Measurements from ENCODE around the gene PARD6B.
A peak's percentile ranks its signal among the peaks of the same experiment; 100 is the strongest.

DNA sequence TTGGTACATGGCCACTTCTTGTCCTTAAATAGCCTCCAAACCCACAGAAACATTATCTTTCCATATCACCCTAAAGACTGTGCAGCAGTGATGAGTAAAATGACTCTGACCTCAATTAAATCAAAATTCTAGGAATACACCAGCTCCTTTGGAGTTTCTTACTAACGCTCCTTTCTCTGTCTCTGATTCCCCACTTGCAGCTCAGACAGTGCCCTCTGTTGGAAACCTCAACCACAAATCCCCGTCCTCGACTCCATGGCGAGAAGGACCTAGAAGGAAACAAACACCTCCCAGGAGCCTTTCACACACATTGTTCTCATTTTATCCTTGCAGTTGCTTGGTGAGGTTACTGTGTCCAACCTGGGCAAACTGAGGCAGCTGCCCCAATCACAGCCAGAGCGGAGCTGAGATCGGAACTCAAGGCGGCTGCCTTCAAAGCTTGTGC is 17.7 kb upstream of the PARD6B start:
- TF ChIP-seq, protein P1, sequence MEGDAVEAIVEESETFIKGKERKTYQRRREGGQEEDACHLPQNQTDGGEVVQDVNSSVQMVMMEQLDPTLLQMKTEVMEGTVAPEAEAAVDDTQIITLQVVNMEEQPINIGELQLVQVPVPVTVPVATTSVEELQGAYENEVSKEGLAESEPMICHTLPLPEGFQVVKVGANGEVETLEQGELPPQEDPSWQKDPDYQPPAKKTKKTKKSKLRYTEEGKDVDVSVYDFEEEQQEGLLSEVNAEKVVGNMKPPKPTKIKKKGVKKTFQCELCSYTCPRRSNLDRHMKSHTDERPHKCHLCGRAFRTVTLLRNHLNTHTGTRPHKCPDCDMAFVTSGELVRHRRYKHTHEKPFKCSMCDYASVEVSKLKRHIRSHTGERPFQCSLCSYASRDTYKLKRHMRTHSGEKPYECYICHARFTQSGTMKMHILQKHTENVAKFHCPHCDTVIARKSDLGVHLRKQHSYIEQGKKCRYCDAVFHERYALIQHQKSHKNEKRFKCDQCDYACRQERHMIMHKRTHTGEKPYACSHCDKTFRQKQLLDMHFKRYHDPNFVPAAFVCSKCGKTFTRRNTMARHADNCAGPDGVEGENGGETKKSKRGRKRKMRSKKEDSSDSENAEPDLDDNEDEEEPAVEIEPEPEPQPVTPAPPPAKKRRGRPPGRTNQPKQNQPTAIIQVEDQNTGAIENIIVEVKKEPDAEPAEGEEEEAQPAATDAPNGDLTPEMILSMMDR (IDR thresholded peaks at IDR 0.05), result peak; percentile 43
- TF ChIP-seq EP300 (IDR thresholded peaks at IDR 0.05; ENCODE audit: borderline replicate concordance in 1 of 2, low read depth in 1 of 2, low read length in 1 of 2) (no peak), FOXJ3 (CRISPR knock-in tag; IDR thresholded peaks at IDR 0.05) (no peak), POLR2AphosphoS5 (IDR thresholded peaks at IDR 0.05; ENCODE audit: low read depth, low read length) (no peak), CHD2 (IDR thresholded peaks at IDR 0.05; ENCODE audit: low read length, partially characterized antibody) (no peak), FOXM1 (IDR thresholded peaks at IDR 0.05; ENCODE audit: low read depth) (no peak), TAF1 (IDR thresholded peaks at IDR 0.05; ENCODE audit: borderline replicate concordance, low read depth, low read length) (no peak), JUND (IDR thresholded peaks at IDR 0.05) (no peak), SMC3 (IDR thresholded peaks at IDR 0.05; ENCODE audit: low read depth, low read length) (peak; percentile 64), RAD21 (IDR thresholded peaks at IDR 0.05; ENCODE audit: low read length) (peak; percentile 68)
- TF ChIP-seq, protein P2, sequence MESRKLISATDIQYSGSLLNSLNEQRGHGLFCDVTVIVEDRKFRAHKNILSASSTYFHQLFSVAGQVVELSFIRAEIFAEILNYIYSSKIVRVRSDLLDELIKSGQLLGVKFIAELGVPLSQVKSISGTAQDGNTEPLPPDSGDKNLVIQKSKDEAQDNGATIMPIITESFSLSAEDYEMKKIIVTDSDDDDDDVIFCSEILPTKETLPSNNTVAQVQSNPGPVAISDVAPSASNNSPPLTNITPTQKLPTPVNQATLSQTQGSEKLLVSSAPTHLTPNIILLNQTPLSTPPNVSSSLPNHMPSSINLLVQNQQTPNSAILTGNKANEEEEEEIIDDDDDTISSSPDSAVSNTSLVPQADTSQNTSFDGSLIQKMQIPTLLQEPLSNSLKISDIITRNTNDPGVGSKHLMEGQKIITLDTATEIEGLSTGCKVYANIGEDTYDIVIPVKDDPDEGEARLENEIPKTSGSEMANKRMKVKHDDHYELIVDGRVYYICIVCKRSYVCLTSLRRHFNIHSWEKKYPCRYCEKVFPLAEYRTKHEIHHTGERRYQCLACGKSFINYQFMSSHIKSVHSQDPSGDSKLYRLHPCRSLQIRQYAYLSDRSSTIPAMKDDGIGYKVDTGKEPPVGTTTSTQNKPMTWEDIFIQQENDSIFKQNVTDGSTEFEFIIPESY (IDR thresholded peaks at IDR 0.05; ENCODE audit: borderline replicate concordance, low read depth), result no peak
- TF ChIP-seq, protein P3, sequence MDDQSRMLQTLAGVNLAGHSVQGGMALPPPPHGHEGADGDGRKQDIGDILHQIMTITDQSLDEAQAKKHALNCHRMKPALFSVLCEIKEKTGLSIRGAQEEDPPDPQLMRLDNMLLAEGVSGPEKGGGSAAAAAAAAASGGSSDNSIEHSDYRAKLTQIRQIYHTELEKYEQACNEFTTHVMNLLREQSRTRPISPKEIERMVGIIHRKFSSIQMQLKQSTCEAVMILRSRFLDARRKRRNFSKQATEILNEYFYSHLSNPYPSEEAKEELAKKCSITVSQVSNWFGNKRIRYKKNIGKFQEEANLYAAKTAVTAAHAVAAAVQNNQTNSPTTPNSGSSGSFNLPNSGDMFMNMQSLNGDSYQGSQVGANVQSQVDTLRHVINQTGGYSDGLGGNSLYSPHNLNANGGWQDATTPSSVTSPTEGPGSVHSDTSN (IDR thresholded peaks at IDR 0.05), result no peak
